IMR-90 (cell line): ENCODE results near the gene CREBBP.

ENCODE experiments used
- MAFK ChIP-seq: IDR thresholded peaks from 2 replicates; pipeline ENCODE4 v1.6.1; 2012; ENCODE audit warnings: low read depth, low read length, improper control_type of control experiment
- MAZ ChIP-seq: IDR thresholded peaks from 2 replicates; pipeline ENCODE4 v1.6.1; 2012; ENCODE audit warnings: low read depth, mild to moderate bottlenecking, low read length, improper control_type of control experiment, moderate library complexity, borderline replicate concordance
- POLR2A ChIP-seq: IDR thresholded peaks from 2 replicates; pipeline ENCODE4 v1.6.1; 2012; ENCODE audit warnings: mild to moderate bottlenecking, low read depth, low read length
- RAD21 ChIP-seq: IDR thresholded peaks from 2 replicates; pipeline ENCODE4 v1.6.1; 2012; ENCODE audit warnings: low read length, improper control_type of control experiment
- RCOR1 ChIP-seq: IDR thresholded peaks from 2 replicates; pipeline ENCODE4 v1.6.1; 2012; ENCODE audit warnings: mild to moderate bottlenecking, low read length, improper control_type of control experiment; ENCODE audit not compliant: insufficient replicate concordance
- RFX5 ChIP-seq: IDR thresholded peaks from 2 replicates; pipeline ENCODE4 v1.8.0; 2012; ENCODE audit warnings: low read depth, mild to moderate bottlenecking, low read length, moderate library complexity
- SMC3 ChIP-seq: fragments of 150-350 bp; IDR thresholded peaks from 2 replicates; pipeline ENCODE4 v1.6.1; 2016; ENCODE audit warnings: low read depth, mild to moderate bottlenecking, antibody characterized with exemption, low read length, moderate library complexity
- TF ChIP-seq, protein P1 (sequence below): conservative IDR thresholded peaks from 2 replicates; pipeline ENCODE4 v1.5.1; 2012; ENCODE audit warnings: mild to moderate bottlenecking, low read depth, low read length, improper control_type of control experiment
- TF ChIP-seq, protein P2 (sequence below): fragments of 150-350 bp; IDR thresholded peaks from 2 replicates; pipeline ENCODE4 v1.6.1; 2017; ENCODE audit warnings: mild to moderate bottlenecking, antibody characterized with exemption, low read length, low read depth

DNA sequence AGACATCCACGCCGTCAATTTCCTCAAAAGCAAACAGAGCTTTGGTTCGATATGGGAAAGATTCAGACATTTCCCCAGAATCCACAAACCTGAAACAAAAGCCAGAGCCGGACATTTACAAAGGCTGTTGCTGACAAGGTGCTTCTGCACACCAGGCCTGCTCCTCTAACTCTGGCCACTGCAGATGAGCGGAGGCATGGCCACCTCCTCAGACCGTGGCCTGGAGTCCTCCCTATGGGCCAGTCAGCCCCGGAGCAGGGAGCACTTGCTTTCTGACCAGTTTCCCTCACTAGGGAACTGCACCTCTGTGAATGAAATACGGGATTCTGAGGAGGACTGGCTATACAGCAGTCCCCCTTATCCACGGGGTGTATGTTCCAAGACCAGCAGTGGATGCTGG is 140.9 kb downstream of the CREBBP start:
- TF ChIP-seq POLR2A (no peak), SMC3 (no peak), MAZ (no peak), RAD21 (no peak), MAFK (no peak), RFX5 (no peak), RCOR1 (no peak)
- TF ChIP-seq, protein P1, sequence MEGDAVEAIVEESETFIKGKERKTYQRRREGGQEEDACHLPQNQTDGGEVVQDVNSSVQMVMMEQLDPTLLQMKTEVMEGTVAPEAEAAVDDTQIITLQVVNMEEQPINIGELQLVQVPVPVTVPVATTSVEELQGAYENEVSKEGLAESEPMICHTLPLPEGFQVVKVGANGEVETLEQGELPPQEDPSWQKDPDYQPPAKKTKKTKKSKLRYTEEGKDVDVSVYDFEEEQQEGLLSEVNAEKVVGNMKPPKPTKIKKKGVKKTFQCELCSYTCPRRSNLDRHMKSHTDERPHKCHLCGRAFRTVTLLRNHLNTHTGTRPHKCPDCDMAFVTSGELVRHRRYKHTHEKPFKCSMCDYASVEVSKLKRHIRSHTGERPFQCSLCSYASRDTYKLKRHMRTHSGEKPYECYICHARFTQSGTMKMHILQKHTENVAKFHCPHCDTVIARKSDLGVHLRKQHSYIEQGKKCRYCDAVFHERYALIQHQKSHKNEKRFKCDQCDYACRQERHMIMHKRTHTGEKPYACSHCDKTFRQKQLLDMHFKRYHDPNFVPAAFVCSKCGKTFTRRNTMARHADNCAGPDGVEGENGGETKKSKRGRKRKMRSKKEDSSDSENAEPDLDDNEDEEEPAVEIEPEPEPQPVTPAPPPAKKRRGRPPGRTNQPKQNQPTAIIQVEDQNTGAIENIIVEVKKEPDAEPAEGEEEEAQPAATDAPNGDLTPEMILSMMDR, result no peak
- TF ChIP-seq, protein P2, sequence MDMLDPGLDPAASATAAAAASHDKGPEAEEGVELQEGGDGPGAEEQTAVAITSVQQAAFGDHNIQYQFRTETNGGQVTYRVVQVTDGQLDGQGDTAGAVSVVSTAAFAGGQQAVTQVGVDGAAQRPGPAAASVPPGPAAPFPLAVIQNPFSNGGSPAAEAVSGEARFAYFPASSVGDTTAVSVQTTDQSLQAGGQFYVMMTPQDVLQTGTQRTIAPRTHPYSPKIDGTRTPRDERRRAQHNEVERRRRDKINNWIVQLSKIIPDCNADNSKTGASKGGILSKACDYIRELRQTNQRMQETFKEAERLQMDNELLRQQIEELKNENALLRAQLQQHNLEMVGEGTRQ, result no peak
